GM21717 (cell line): ENCODE results near the gene TMA7.
"Not testable (repeated sequence)": the region's sequence is repeated elsewhere in the genome, so short reads cannot be mapped to it uniquely, and the experiment has no call there.

Experiments
- ATAC-seq: cut with Tn5 transposase; IDR thresholded peaks from one replicate; pipeline ENCODE4 v1.9.1; 2021; ENCODE audit warnings: mild to moderate bottlenecking, moderate library complexity; ENCODE audit not compliant: unreplicated experiment

Gene TMA7

DNA sequence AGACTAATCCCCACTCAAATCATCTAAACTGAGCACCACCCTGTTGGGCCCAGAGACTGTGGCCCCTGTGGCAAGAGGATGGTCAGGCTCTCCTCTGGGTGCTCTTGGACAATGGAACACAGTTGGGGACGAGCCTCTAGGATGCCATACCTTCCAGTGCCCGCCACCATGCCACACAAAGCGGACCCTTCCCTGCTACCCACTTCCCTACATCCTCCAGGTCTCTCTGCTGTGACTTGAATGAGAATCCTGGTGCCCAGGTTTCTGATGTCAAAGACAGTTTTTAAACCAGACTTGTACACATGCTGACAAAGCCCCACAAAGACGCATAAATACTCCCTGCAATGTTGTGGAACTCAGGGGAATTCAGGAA, 4.8 kb upstream of the TMA7 start:
- no peak for ATAC-seq

DNA sequence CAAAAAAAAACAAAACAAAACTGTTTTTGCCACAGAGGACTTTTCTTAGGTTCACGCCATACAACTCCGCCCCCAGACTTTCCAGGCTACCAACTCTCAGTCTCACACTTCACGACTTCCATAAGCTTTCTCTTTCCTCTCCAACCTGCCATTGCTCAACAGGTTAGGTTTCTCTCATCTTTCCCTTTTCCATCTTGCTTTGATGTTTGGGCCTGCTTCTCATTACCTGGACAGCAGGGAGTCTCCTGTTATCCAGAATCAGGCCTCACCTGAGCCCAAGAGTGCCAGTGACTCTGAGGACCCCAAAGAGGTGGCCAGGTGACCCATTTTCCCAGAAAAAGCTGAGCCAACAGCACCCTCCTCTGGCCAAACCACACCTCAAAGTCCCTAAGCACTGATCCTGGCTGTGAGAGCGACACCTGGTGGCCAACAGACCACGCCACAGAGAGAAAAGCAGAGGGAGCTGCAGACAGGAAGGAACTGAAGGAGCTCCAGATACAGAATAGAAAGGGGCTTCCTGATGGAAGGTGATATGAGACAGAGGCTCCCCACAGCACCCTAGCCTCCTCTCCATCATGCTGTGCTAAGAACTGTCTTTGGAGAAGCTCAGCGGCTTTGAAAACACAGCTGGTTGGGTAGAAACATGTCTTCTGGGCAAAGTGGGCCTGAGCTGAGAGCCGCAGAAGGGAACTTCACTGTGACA, 4.1 kb upstream of the TMA7 start:
- no peak for ATAC-seq

- ATAC-seq = no peak
Measured at GRCh38 chr3:48436477-48436787, 3.6 kb upstream of the TMA7 start.

DNA sequence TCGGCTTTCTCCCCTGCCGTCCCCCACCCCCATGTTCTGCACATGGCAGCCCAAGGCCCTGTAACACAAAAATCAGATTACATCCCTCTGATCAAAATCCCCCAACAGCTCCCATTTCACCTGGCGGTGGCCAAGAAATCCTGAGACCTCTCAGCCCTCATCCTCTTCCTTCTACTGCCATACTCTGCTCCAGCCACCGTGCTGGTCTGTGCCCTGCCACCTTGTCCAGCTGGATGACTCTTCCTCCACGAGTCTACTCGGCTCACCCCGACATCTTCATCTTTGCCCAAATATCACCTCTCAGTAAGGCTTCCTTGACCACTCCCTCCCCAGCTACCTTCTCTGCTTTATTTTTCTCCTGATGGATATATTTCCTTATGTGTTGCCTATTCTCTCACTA, 3.2 kb upstream of the TMA7 start:
- ATAC-seq = no peak

DNA sequence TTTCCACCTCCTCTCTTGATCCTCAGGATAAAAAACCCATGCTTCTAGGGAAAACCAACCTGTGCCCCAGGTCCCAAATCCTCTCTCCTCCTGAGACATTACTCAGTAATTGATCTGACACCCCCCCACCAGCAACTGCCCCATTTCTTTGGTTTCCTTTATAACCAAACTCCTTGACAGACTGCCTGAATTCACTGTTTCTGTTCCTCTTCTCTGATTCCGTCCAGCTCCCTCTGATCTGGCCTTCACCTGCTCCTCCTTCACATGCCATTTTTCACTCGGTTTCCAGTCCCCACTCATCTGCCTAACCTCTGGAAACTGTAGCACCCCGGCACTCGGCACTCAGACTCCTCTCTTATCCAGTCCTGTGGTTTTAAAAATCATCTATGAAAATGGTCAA, 2.2 kb upstream of the TMA7 start:
- no peak for ATAC-seq

DNA sequence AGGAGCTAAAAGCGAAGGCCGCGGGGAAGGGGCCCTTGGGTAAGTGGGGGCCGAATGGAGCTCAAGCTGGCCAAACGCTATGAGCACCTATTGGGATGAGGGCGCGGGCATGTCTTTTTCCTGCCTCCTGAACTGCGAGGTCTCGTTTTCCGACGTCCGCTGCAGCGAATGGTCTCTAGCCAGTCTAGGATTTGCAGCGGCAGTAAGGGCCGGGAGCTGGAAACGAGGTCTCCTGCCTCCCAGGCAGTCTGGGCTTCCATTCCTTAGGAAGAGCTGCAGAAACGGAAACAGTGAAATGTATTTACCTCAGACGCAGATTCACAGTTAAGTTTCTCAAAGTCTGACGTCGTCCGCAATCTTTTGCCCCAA, 517 bp downstream of the TMA7 start:
- no peak for ATAC-seq

DNA sequence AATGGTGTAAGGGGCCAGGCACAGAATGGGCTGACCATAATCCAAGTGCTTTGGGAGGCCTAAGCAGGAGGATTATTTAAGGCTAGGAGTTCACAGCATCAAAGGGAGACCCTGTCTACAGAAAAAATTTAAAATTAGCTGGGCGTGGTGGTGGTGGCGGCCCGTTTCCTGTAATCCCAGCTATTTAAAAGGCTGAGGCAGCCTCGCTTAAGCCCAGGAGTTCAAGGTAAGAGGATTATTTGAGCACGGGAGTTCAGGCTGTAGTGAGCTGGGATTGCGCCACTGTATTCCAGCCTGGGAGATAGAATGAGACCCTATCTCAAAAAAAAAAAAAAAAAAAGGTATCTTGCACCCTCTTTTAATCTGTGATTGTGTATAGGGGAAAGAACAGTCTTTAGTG, 1.9 kb downstream of the TMA7 start:
- no peak for ATAC-seq

DNA sequence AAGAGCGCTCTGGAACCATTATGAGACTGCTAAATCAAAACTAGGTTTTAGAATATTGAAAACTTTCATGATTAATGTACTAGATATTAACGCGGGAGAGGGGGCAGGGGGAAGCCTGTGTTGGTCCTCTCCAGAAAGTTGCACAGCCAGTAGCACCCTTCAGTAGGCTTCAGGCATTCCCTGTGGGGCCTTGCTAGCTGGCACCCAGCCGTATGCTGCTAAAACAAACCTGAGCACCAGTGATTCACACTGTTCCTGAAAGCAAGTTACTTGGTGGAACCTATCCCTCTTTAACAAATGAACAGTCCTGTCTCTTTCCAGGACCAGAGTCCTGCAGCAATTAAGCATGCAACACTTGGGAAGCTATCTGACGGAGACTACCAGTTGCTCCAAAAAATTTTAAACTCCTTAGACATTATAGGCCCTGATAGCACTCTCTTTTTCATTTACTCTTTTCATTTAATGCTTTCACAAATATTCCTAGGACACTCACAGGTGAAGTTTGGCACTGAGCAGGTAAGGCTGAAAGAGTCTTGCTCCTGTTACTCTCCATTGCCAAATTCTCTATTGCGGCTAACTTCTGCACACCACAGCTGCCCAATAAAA, 5.3 kb downstream of the TMA7 start:
- ATAC-seq = no peak

DNA sequence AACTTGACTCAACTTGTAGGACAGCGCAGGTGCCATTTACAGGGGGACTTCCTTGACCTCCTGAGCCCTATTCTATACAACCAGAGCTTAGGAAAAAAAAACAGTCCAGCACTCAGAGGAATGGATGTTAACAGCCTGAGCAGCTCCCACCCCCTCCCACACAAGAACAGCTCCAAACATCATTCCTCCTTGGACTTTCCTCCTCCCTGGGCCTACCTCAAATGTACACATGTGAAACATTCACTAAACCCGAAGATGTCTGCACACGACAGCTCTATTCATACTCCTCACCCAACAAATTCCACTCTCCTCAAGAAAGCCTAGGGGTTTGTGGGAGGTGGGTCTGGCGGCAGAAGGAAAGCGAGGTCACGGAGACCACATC, 6.0 kb downstream of the TMA7 start:
- ATAC-seq = no peak

DNA sequence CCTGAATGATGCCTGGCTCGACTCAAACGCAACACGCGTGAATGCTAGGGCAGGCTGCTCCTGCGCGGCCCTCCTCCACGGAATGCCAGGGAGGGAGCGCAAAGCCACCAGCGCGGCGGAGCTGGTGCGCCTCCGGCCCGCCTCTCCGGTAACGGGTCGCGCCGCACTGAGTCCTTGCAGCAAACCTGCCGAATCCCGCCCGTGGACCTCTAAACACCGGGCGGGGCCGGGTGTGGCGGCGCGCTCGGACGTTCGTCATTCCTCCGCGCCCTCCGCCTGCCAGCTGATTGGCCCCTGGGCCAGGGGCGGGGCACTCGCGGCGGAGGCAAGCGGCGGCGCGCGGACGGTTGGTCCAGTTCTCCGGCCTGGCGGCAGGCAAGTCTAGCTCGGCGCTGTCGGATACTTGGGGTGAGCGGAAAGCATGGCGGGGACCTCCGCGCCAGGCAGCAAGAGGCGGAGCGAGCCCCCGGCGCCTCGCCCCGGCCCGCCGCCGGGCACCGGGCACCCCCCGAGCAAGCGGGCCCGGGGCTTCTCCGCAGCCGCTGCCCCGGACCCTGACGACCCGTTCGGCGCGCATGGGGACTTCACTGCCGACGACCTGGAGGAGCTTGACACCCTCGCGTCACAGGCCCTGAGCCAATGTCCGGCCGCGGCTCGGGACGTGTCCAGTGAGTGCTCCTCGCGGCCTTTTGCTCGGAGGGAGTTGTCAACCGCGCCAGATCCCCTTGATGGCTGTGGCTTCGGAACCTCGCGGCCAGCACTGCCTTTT, 6.6 kb downstream of the TMA7 start, which contains the start of gene ATRIP:
TSS of gene ATRIP (plus strand) at position 313 of the 769 bp plus-strand sequence. CDS start at position 422, 109 bp downstream.
- peak; percentile 83 for ATAC-seq

DNA sequence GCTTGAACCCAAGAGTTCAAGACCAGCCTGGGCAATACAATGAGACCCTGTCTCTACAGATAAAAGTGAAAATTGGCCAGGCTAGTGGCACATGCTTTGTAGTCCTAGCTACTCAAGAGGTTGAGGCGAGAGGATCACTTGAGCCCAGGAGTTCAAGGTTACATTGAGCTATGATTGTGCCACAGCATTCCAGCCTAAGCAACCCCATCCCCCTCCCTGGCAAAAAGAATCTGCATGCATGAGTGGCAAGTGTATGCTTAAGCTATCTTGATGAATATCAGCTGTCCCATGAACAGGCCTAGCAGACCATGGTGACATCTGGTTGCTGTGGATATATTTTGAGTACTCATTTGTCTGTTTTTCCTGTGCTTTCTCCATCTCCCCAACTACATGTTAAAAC, 11.2 kb downstream of the TMA7 start:
- no peak for ATAC-seq

- no peak for ATAC-seq
Measured at GRCh38 chr3:48456456-48456855, 16.4 kb downstream of the TMA7 start.

- no peak for ATAC-seq
Measured at GRCh38 chr3:48459331-48459730, 19.3 kb downstream of the TMA7 start.

DNA sequence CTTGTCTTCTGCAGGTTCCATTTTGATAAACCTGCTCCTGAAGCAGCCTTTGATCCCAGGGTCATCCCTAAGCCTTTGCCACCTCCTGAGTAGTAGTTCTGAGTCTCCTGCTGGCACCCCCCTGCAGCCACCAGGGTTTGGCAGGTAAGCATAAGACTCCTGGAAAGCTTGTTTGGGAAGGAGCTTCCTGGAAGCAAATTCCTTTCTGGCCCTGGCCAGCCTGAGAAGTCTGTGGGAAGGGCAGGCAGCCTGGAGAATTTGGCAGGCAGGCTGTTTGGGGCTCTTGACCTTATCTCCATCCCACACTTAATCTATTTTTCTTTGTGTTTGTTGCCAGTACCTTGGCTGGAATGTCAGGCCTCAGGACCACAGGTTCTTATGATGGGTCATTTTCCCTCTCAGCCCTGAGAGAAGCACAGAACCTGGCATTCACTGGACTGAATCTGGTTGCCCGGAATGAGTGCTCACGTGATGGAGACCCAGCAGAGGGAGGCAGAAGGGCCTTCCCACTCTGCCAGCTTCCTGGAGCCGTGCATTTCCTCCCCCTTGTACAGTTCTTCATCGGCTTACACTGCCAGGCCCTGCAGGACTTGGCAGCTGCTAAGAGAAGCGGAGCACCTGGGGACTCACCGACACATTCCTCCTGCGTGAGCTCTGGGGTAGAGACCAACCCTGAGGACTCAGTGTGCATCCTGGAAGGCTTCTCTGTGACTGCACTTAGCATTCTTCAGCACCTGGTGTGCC, 19.9 kb downstream of the TMA7 start:
- no peak for ATAC-seq

GRCh38 chr3:48460517-48460902, 20.5 kb downstream of the TMA7 start:
- no peak for ATAC-seq

DNA sequence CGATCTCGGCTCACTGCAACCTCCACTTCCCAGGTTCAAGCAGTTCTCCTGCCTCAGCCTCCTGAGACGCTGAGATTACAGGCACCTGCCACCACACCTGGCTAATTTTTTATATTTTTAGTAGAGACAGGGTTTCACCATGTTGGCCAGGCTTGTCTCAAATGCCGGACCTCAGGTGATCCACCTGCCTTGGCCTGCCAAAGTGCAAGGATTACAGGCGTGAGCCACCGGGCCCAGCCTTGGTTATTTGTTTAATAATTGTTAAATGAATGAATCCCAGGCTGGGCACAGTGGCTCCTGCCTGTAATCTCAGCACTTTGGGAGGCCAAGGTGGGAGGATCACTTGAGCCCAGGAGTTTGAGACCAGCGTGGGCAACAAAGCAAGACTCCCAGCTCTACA, 21.7 kb downstream of the TMA7 start:
- ATAC-seq = not testable (repeated sequence)

DNA sequence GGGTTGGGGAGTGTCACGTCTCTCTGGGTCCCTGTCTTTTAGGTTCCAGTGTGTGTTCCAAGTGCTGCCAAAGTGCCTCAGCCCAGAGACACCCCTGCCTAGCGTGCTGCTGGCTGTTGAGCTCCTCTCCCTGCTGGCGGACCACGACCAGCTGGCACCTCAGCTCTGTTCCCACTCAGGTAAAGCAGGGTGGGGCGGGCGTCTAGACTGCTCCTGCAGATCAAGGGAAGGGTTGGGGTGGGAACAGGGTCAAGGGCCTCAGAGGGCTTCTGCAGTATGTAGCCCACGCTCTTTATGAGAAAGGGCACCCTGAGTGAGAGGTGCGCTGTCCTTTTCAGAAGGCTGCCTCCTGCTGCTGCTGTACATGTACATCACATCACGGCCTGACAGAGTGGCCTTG, 23.6 kb downstream of the TMA7 start:
- ATAC-seq = no peak

GRCh38 chr3:48464713-48465221, 24.7 kb downstream of the TMA7 start:
- ATAC-seq = no peak

DNA sequence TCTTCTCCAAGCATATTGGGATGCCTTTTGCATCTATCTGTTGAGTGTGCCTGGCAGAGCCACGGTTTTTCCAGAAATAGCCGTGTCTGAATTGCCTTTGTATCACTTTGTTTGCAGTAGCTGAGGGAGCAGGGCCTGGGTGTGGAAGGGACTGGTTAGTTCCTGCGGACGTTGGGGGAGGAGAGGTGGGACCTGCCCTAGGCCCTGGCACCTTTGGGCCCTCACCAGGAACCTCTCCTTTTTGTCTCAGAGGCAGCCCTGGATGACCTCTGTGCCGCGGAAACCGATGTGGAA, 25.1 kb downstream of the TMA7 start:
- ATAC-seq = no peak

DNA sequence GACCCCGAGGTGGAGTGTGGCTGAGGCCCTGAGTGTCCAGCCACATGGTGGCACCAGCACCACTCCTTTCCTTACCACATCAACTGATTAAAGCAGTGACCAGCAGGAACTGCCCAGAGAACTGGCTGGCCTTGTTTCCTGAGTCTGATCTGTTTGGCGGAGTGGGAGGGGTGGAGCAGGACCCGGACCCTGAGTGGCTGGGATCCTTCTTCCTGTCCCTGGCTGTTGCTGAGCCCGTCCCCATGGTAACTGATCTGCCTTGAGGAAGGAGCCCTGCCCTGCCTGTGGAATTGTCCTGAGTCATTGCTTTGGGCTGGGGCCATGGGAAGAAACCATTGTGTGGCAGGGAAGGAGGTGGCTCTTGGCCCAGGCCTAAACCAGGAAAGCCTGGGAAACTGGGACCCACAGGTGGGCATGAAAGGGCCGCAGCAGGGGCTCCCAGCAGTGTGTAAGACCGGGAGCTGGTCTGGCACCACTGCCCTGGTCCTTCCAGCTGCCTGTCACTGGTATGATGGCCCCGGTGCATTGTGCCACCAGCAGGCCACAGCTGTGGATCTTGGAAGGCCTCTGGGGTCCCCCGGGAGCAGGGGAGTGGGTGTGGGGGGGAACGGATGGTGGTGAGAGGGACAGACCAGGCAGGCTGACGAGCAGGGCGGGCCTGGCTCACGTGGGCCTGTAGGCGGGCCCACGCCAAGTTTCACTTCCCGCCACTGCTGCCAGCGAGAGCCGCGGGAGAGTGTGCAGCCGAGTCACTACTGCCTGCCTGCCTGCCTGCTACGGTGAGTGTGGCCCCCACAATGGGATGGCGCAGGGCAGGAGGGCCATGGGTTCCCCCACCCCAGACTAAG, 25.7 kb downstream of the TMA7 start:
- ATAC-seq = peak; percentile 76
